ENCODE measurements around the gene NCAM1. TPM values are rescaled to one million over a fixed set of nuclear protein-coding genes. Genes with fewer than 3 reads are reported as not detected.

The NCAM1 gene
- total and polyA plus RNA-seq, 2 donors (not counting 1 experiment from before 2014, with no cell fraction given): 0.17 to 2.6 TPM

DNA sequence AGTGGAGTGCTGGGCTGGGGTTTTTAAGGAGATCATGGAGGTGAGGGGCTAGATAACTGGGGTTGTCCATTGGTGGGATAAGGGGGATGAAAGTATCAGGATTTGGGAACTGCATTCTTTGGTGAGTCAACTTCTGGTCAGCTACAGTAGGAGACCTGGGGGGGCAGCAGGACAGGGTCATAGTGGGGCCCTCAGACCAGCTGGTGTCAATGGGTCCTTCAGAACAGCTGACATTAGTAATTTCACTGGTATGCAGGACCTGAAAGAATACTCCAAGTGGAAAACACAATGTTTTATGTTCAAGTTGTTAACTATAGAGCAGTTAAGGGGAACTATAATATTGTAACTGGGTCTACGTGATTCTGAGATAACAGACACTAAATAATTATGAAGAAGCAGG is 350.3 kb downstream of the NCAM1 start:
- no peak overlapping the region for H3K4me2 ChIP-seq (ENCODE audit: extremely low read depth, insufficient read depth, low read length)

DNA sequence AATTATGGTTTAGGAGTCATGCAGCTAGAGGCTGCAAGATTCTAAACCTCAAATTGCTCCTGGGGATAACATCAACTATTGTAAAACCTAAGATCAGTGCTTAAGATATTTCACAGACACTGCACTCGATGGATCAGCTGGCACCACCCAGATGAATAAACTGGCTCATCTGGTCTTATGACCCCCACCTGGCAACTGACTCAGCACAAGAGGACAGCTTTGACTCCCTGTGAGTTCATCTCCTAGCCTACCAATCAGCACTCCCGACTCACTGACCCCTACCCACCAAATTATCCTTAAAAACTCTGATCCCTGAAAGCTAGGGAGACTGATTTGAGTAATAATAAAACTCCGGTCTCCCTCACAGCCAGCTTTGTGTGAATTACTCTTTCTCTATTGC is 352.4 kb downstream of the NCAM1 start:
- TF ChIP-seq EZH2 (IDR thresholded peaks at IDR 0.05; ENCODE audit: low read length, missing control alignments): no peak
- TF ChIP-seq, protein P1, sequence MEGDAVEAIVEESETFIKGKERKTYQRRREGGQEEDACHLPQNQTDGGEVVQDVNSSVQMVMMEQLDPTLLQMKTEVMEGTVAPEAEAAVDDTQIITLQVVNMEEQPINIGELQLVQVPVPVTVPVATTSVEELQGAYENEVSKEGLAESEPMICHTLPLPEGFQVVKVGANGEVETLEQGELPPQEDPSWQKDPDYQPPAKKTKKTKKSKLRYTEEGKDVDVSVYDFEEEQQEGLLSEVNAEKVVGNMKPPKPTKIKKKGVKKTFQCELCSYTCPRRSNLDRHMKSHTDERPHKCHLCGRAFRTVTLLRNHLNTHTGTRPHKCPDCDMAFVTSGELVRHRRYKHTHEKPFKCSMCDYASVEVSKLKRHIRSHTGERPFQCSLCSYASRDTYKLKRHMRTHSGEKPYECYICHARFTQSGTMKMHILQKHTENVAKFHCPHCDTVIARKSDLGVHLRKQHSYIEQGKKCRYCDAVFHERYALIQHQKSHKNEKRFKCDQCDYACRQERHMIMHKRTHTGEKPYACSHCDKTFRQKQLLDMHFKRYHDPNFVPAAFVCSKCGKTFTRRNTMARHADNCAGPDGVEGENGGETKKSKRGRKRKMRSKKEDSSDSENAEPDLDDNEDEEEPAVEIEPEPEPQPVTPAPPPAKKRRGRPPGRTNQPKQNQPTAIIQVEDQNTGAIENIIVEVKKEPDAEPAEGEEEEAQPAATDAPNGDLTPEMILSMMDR (conservative IDR thresholded peaks at IDR 0.05 in 1 of 2, IDR thresholded peaks at IDR 0.05 in 1 of 2; ENCODE audit: low read depth in 1 of 2, low read length in 2 of 2): no peak
- Histone ChIP-seq H3K27me3 (ENCODE audit: control insufficient read depth, insufficient read depth, low read length) (no peaks in the 10 kb centered on the region), H3K9ac (ENCODE audit: insufficient read depth, low read length) (no peak overlapping the region), H2AFZ (ENCODE audit: low read length) (no peak overlapping the region), H3K36me3 (ENCODE audit: control insufficient read depth, insufficient read depth, low read length) (no peaks in the 10 kb centered on the region), H3K9me3 (ENCODE audit: control insufficient read depth, insufficient read depth, low read depth, low read length) (no peaks in the 10 kb centered on the region), H3K4me3 (replicated peaks in 1 of 4; ENCODE audit: control extremely low read depth in 1 of 4, insufficient read depth in 1 of 4, low read depth in 3 of 4, low read length in 4 of 4) (no peak overlapping the region), H3K4me1 (ENCODE audit: control insufficient read depth, extremely low read depth, insufficient read depth, low read length) (no peaks in the 10 kb centered on the region), H3K27ac (ENCODE audit: insufficient read depth, low read length) (no peak overlapping the region), H4K20me1 (ENCODE audit: control insufficient read depth, extremely low read depth, insufficient read depth, low read length) (no peaks in the 10 kb centered on the region), H3K4me2 (ENCODE audit: extremely low read depth, insufficient read depth, low read length) (no peak overlapping the region), H3K79me2 (ENCODE audit: control insufficient read depth, insufficient read depth, low read length) (no peaks in the 10 kb centered on the region)
- DNase-seq (ENCODE audit: low read depth in 2 of 2): no peak

More for the DNA sequence above, 350.3 kb downstream of the NCAM1 start:
- Histone ChIP-seq H3K27ac (ENCODE audit: insufficient read depth, low read length) (no peak overlapping the region), H3K4me3 (replicated peaks in 1 of 4; ENCODE audit: control extremely low read depth in 1 of 4, insufficient read depth in 1 of 4, low read depth in 3 of 4, low read length in 4 of 4) (no peak overlapping the region), H3K36me3 (ENCODE audit: control insufficient read depth, insufficient read depth, low read length) (no peaks in the 10 kb centered on the region), H3K9me3 (ENCODE audit: control insufficient read depth, insufficient read depth, low read depth, low read length) (no peaks in the 10 kb centered on the region), H3K27me3 (ENCODE audit: control insufficient read depth, insufficient read depth, low read length) (no peaks in the 10 kb centered on the region), H3K9ac (ENCODE audit: insufficient read depth, low read length) (no peak overlapping the region), H3K79me2 (ENCODE audit: control insufficient read depth, insufficient read depth, low read length) (no peaks in the 10 kb centered on the region), H3K4me1 (ENCODE audit: control insufficient read depth, extremely low read depth, insufficient read depth, low read length) (no peaks in the 10 kb centered on the region), H4K20me1 (ENCODE audit: control insufficient read depth, extremely low read depth, insufficient read depth, low read length) (no peaks in the 10 kb centered on the region), H2AFZ (ENCODE audit: low read length) (no peak overlapping the region)
- DNase-seq (ENCODE audit: low read depth in 2 of 2): peak in 1 of 2 donors; percentile 39
- TF ChIP-seq, protein P1 (conservative IDR thresholded peaks at IDR 0.05 in 1 of 2, IDR thresholded peaks at IDR 0.05 in 1 of 2; ENCODE audit: low read depth in 1 of 2, low read length in 2 of 2): no peak
- no peak for TF ChIP-seq EZH2 (IDR thresholded peaks at IDR 0.05; ENCODE audit: low read length, missing control alignments)

DNA sequence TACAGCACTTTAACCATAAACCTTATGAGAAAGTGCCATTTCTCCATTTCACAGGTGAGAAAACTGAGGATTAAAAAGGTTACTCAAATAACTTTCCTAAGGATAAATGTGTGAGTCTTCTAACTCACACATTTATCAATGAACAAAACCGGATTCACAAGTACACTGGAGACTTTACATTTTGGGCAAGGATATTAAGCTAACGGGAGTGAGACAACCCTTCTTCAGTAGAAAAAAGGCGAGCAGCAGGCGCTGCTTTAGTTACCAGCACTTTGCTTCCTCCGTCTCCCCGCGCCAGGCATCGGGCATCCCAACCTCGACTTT is 352.8 kb downstream of the NCAM1 start:
- TF ChIP-seq EZH2 (IDR thresholded peaks at IDR 0.05; ENCODE audit: low read length, missing control alignments): no peak
- peak overlapping the region; percentile 87 for H2AFZ ChIP-seq (ENCODE audit: low read length)
- H3K79me2 ChIP-seq (ENCODE audit: control insufficient read depth, insufficient read depth, low read length): no peaks in the 10 kb centered on the region
- H3K9me3 ChIP-seq (ENCODE audit: control insufficient read depth, insufficient read depth, low read depth, low read length): no peaks in the 10 kb centered on the region
- H3K27ac ChIP-seq (ENCODE audit: insufficient read depth, low read length): peak overlapping the region; percentile 83
- H3K9ac ChIP-seq (ENCODE audit: insufficient read depth, low read length): no peak overlapping the region
- no peaks in the 10 kb centered on the region for H3K36me3 ChIP-seq (ENCODE audit: control insufficient read depth, insufficient read depth, low read length)
- no peaks in the 10 kb centered on the region for H4K20me1 ChIP-seq (ENCODE audit: control insufficient read depth, extremely low read depth, insufficient read depth, low read length)
- no peaks in the 10 kb centered on the region for H3K4me1 ChIP-seq (ENCODE audit: control insufficient read depth, extremely low read depth, insufficient read depth, low read length)
- H3K4me3 ChIP-seq (replicated peaks in 1 of 4; ENCODE audit: control extremely low read depth in 1 of 4, insufficient read depth in 1 of 4, low read depth in 3 of 4, low read length in 4 of 4): peak overlapping the region; percentile 34 to 79 (median 59)
- no peaks in the 10 kb centered on the region for H3K27me3 ChIP-seq (ENCODE audit: control insufficient read depth, insufficient read depth, low read length)
- no peak for DNase-seq (ENCODE audit: low read depth in 2 of 2)
- peak overlapping the region; percentile 65 for H3K4me2 ChIP-seq (ENCODE audit: extremely low read depth, insufficient read depth, low read length)

Measured in fibroblast of lung (primary cell).